ENCODE measurements around the gene CDKN3. TPM values are rescaled to one million over a fixed set of nuclear protein-coding genes. Genes with fewer than 3 reads are reported as not detected.

CDKN3 gene
- total RNA-seq, 1 experiment from 2014 or later: 62.5 TPM

DNA sequence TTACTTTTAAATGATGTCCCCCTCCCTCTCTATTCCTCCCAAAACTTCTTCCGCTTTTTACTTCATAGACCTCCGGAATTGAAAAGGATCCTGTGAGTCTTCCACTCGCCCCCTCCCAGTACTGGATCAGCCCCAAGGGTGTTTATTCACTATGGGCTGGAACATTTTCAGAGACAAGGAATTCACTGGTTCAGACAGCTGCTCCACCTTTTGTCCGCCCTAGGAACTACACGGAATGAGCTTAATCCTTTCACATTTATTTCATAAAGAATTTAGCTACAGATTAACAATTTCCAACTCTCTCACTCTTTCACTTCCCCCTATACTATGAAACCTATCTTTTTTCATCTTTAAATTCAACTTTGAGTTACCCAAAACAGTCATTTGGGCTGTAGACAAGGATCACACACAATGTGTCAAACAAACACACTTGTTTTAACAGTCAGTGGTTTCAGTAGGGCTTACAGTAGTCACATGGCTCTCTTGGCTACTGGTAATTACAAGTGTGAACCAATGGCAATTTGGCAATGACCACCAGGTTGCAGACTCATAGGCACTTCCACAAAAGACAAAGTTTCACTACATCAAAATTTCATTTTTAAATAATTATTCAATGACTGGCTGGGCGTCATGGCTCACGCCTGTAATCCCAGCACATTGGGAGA, 23.8 kb downstream of the CDKN3 start:
- H3K9me3 ChIP-seq (ENCODE audit: control insufficient read depth in 1 of 2, insufficient read depth in 1 of 2, low read depth in 1 of 2, low read length in 2 of 2): no peaks in the 10 kb centered on the region
- TF ChIP-seq, protein P1, sequence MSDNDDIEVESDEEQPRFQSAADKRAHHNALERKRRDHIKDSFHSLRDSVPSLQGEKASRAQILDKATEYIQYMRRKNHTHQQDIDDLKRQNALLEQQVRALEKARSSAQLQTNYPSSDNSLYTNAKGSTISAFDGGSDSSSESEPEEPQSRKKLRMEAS (IDR thresholded peaks at IDR 0.05): no peak
- TF ChIP-seq SP1 (IDR thresholded peaks at IDR 0.05; ENCODE audit: low read depth) (no peak), RAD21 (IDR thresholded peaks at IDR 0.05; ENCODE audit: low read depth) (peak; percentile 49), POLR2AphosphoS5 (IDR thresholded peaks at IDR 0.05; ENCODE audit: low read depth, low read length) (0 out of 2 replicates have a peak, but pooled peaks have one; percentile 10), EZH2 (IDR thresholded peaks at IDR 0.05) (no peak), CBX3 (IDR thresholded peaks at IDR 0.05; ENCODE audit: low read depth) (no peak), EZH2phosphoT487 (IDR thresholded peaks at IDR 0.05; ENCODE audit: borderline replicate concordance) (no peak), YY1 (IDR thresholded peaks at IDR 0.05; ENCODE audit: extremely low read depth, insufficient replicate concordance, low read depth, low read length) (no peak), ZFX (IDR thresholded peaks at IDR 0.05) (no peak), JUND (IDR thresholded peaks at IDR 0.05) (no peak), ZNF274 (IDR thresholded peaks at IDR 0.05; ENCODE audit: low read depth, low read length) (no peak), CEBPB (IDR thresholded peaks at IDR 0.05; ENCODE audit: low read depth) (no peak), FOSL1 (IDR thresholded peaks at IDR 0.05; ENCODE audit: low read depth) (0 out of 2 replicates have a peak, but pooled peaks have one; percentile 5), TCF7L2 (IDR thresholded peaks at IDR 0.05; ENCODE audit: borderline replicate concordance, extremely low read depth, insufficient read depth, insufficient read length) (no peak), ELF1 (IDR thresholded peaks at IDR 0.05; ENCODE audit: borderline replicate concordance, low read depth) (no peak), SRF (IDR thresholded peaks at IDR 0.05; ENCODE audit: low read depth) (no peak)
- TF ChIP-seq, protein P2, sequence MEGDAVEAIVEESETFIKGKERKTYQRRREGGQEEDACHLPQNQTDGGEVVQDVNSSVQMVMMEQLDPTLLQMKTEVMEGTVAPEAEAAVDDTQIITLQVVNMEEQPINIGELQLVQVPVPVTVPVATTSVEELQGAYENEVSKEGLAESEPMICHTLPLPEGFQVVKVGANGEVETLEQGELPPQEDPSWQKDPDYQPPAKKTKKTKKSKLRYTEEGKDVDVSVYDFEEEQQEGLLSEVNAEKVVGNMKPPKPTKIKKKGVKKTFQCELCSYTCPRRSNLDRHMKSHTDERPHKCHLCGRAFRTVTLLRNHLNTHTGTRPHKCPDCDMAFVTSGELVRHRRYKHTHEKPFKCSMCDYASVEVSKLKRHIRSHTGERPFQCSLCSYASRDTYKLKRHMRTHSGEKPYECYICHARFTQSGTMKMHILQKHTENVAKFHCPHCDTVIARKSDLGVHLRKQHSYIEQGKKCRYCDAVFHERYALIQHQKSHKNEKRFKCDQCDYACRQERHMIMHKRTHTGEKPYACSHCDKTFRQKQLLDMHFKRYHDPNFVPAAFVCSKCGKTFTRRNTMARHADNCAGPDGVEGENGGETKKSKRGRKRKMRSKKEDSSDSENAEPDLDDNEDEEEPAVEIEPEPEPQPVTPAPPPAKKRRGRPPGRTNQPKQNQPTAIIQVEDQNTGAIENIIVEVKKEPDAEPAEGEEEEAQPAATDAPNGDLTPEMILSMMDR (IDR thresholded peaks at IDR 0.05 in 2 of 3, conservative IDR thresholded peaks at IDR 0.05 in 1 of 3; ENCODE audit: borderline replicate concordance in 1 of 3, insufficient read depth in 1 of 3, low read depth in 2 of 3, low read length in 2 of 3): peak; percentile 38 to 69 (median 54); a peak in 5 of 6 replicates
- TF ChIP-seq, protein P3, sequence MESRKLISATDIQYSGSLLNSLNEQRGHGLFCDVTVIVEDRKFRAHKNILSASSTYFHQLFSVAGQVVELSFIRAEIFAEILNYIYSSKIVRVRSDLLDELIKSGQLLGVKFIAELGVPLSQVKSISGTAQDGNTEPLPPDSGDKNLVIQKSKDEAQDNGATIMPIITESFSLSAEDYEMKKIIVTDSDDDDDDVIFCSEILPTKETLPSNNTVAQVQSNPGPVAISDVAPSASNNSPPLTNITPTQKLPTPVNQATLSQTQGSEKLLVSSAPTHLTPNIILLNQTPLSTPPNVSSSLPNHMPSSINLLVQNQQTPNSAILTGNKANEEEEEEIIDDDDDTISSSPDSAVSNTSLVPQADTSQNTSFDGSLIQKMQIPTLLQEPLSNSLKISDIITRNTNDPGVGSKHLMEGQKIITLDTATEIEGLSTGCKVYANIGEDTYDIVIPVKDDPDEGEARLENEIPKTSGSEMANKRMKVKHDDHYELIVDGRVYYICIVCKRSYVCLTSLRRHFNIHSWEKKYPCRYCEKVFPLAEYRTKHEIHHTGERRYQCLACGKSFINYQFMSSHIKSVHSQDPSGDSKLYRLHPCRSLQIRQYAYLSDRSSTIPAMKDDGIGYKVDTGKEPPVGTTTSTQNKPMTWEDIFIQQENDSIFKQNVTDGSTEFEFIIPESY (IDR thresholded peaks at IDR 0.05; ENCODE audit: extremely low read depth, insufficient replicate concordance, low read length): no peak
- TF ChIP-seq, protein P4, sequence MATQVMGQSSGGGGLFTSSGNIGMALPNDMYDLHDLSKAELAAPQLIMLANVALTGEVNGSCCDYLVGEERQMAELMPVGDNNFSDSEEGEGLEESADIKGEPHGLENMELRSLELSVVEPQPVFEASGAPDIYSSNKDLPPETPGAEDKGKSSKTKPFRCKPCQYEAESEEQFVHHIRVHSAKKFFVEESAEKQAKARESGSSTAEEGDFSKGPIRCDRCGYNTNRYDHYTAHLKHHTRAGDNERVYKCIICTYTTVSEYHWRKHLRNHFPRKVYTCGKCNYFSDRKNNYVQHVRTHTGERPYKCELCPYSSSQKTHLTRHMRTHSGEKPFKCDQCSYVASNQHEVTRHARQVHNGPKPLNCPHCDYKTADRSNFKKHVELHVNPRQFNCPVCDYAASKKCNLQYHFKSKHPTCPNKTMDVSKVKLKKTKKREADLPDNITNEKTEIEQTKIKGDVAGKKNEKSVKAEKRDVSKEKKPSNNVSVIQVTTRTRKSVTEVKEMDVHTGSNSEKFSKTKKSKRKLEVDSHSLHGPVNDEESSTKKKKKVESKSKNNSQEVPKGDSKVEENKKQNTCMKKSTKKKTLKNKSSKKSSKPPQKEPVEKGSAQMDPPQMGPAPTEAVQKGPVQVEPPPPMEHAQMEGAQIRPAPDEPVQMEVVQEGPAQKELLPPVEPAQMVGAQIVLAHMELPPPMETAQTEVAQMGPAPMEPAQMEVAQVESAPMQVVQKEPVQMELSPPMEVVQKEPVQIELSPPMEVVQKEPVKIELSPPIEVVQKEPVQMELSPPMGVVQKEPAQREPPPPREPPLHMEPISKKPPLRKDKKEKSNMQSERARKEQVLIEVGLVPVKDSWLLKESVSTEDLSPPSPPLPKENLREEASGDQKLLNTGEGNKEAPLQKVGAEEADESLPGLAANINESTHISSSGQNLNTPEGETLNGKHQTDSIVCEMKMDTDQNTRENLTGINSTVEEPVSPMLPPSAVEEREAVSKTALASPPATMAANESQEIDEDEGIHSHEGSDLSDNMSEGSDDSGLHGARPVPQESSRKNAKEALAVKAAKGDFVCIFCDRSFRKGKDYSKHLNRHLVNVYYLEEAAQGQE (IDR thresholded peaks at IDR 0.05; ENCODE audit: low read depth): no peak

More for the DNA sequence above, 23.8 kb downstream of the CDKN3 start:
- no peak overlapping the region for H3K4me2 ChIP-seq (ENCODE audit: low read length)
- peaks cover 0 to 5% of the 10 kb centered on the region in 2 experiments; a peak in 1 of 4 replicates for H3K4me1 ChIP-seq (ENCODE audit: control insufficient read depth in 1 of 2, insufficient read depth in 2 of 2, low read length in 2 of 2)
- H3K9me2 ChIP-seq (ENCODE audit: insufficient read depth): no peaks in the 10 kb centered on the region
- ATAC-seq: peak; percentile 89
- ChIA-PET CTCF (interaction anchor here (0.6 to 1.3 kb wide), 11 partner anchors 8 to 353 kb away, joined by 3 to 14 read pairs (median 3); partner anchors contain the start of gene CDKN3), RAD21 (ENCODE audit: low non-redundant PET in 1 of 2, low total read pairs in 2 of 2, uncharacterized antibody in 2 of 2, unreplicated experiment in 2 of 2) (interaction anchor here (0.7 to 1.0 kb wide), 4 partner anchors 19 to 54 kb away, joined by 3 to 6 read pairs (median 4); partner anchors contain the start of gene CDKN3 (in 1 of the 2)), POLR2A (no interaction called here)
- no peak overlapping the region for H3K27ac ChIP-seq (ENCODE audit: low read depth, low read length)
- BruUV-seq (replicated peaks): no TSS peak
- intact Hi-C loops (cut with micrococcal nuclease): loop anchor here (1.0 kb wide), 1 partner anchor 54 kb away; no protein-coding TSS in a partner anchor
- H2AFZ ChIP-seq (ENCODE audit: low read depth, low read length, poor library complexity, severe bottlenecking): no peak overlapping the region
- no peak overlapping the region for H3K4me3 ChIP-seq (replicated peaks in 1 of 2; ENCODE audit: low read depth in 1 of 2, low read length in 2 of 2)
- peaks cover 6 to 7% of the 10 kb centered on the region in 2 experiments for H3K36me3 ChIP-seq (ENCODE audit: control insufficient read depth in 1 of 2, insufficient read depth in 2 of 2, low read length in 2 of 2)
- peak; percentile 29 for DNase-seq (ENCODE audit: low read depth, low spot score)
- H4K20me1 ChIP-seq (ENCODE audit: insufficient read depth): no peaks in the 10 kb centered on the region
- H3K79me2 ChIP-seq (ENCODE audit: insufficient read depth, low read length): no peaks in the 10 kb centered on the region; the same call in 1 of the 2 replicates
- no peaks in the 10 kb centered on the region for H3K27me3 ChIP-seq (ENCODE audit: insufficient read depth, low read length)
- no peak overlapping the region for H3K9ac ChIP-seq (ENCODE audit: low read length)
